Duodenal mucosa (tissue), 2 donors: ENCODE results near the gene FRMD4A.
"Not testable (repeated sequence)": the region's sequence is repeated elsewhere in the genome, so short reads cannot be mapped to it uniquely, and the experiment has no call there.

ENCODE experiments used
- H3K27ac ChIP-seq: one replicate; pipeline ENCODE4 v1.7.0; 2013; ENCODE audit warnings: low read depth, low read length
- H3K27me3 ChIP-seq, 2 donors: one replicate each; pipeline ENCODE4 v1.7.0; 2013; ENCODE audit warnings: low read length in 2 of 2, control low read depth in 1 of 2; ENCODE audit not compliant: insufficient read depth in 2 of 2, control insufficient read depth in 1 of 2
- H3K36me3 ChIP-seq, 2 donors: one replicate each; pipeline ENCODE4 v1.7.0; 2013; ENCODE audit warnings: low read length in 2 of 2, control low read depth in 1 of 2; ENCODE audit not compliant: insufficient read depth in 2 of 2, control insufficient read depth in 1 of 2
- H3K4me1 ChIP-seq, 2 donors: one replicate each; pipeline ENCODE4 v1.7.0; 2013; ENCODE audit warnings: low read length in 2 of 2, control low read depth in 1 of 2; ENCODE audit not compliant: insufficient read depth in 2 of 2, control insufficient read depth in 1 of 2
- H3K4me3 ChIP-seq, 2 donors: one replicate each; pipeline ENCODE4 v1.7.0; 2013; ENCODE audit warnings: low read length in 2 of 2, low read depth in 1 of 2
- H3K9ac ChIP-seq, 2 donors: one replicate each; pipeline ENCODE4 v1.7.0; 2013; ENCODE audit warnings: low read length in 2 of 2, low read depth in 1 of 2
- H3K9me3 ChIP-seq, 2 donors: one replicate each; pipeline ENCODE4 v1.7.0; 2013; ENCODE audit warnings: low read length in 2 of 2, control low read depth in 1 of 2; ENCODE audit not compliant: control insufficient read depth in 1 of 2

FRMD4A gene

DNA sequence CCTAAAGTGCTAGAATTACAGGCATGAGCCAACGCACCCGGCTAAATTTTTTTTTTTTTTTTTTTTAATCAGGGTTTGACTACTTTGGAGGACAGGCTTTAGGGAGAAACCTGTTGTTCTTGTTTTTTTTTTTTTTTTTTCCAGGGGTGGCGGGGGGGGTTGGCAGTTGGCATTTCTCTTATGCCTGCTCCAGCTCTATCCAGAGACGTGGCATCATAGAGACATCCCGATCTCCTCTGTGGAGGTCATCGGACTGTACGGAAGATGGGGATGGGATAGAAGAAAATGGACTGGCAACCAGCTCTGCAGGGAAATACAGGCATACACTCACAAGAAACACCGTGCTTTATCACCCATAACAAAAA, 613.2 kb downstream of the FRMD4A start:
- Histone ChIP-seq H3K4me1 (peaks cover 19 to 21% of the 10 kb centered on the region in 2 donors), H3K9me3 (no peaks in the 10 kb centered on the region), H3K9ac (peak overlapping the region; percentile 16 to 32), H3K27ac (peak overlapping the region; percentile 66), H3K36me3 (no peaks in the 10 kb centered on the region), H3K4me3 (peak overlapping the region; percentile 61 to 71), H3K27me3 (no peaks in the 10 kb centered on the region)

DNA sequence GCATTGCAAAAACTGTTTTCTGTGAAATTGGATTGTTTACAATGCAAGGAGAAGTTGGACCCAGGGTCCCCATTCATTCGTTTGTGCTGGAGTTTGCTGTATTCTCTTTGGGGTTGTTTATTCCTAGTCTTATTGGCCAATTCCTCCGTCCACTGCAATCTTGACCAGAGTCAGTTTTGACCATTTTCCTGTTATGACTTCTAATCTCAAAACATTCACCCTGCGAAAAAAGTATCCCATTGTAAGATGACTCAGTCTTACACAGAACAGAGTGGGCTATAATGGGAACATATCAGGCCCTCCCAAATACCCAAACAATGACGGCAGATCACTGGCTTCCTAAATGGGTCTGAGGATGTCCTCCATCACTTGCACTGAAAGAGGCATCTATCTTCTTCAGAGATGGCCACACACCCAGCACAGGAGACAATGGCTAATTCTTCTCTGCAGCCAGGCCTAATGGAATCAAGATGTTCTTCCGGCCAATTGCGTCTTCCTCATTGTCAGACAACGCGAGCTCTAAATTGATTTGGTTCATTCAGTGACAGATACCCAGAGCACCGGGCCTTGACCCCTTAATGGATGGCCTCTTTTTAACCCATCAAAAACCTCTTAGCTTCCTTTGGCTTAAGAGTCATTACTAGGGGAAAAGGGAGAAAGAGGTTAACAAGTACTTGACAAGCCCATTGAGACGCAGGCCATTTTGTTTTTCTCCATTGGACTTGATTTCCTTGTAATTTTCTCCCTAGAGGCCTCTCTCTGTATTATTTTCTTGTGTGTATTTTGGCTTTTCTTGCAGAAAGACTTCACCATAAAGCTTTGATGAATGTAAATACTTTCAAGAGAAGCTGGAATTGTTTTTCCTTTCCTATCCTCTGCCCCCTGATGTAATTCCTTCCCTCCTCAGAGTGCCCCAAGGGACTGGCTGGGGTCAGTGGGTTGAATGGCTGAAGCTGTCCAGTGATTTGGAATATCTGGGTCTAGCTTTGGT, 614.3 kb downstream of the FRMD4A start:
- H3K27me3 ChIP-seq, result no peaks in the 10 kb centered on the region
- peaks cover 19 to 21% of the 10 kb centered on the region in 2 donors for H3K4me1 ChIP-seq
- H3K9me3 ChIP-seq, result no peaks in the 10 kb centered on the region
- H3K27ac ChIP-seq, result no peak overlapping the region
- no peak overlapping the region for H3K9ac ChIP-seq
- H3K4me3 ChIP-seq, result no peak overlapping the region
- H3K36me3 ChIP-seq, result no peaks in the 10 kb centered on the region

DNA sequence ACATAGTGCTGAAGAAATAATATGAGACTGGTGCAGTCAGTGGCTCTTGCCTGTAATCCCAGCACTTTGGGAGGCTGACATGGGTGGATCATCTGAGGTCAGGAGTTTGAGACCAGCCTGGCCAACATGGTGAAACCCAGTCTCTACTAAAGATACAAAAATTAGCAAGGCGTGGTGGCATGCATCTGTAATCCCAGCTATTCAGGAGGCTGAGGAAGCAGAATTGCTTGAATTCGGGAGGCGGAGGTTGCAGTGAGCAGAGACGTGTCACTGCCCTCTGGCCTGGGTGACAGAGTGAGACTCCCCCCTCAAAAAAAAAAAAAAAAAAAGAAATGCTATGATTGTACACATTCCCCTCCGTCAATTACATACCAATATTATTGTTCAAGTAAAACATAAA, 615.1 kb downstream of the FRMD4A start:
- H3K9me3 ChIP-seq, H3K9ac ChIP-seq, H3K27me3 ChIP-seq, H3K4me3 ChIP-seq, H3K27ac ChIP-seq, H3K36me3 ChIP-seq: not testable (repeated sequence)
- H3K4me1 ChIP-seq, result peaks cover 19 to 21% of the 10 kb centered on the region in 2 donors

DNA sequence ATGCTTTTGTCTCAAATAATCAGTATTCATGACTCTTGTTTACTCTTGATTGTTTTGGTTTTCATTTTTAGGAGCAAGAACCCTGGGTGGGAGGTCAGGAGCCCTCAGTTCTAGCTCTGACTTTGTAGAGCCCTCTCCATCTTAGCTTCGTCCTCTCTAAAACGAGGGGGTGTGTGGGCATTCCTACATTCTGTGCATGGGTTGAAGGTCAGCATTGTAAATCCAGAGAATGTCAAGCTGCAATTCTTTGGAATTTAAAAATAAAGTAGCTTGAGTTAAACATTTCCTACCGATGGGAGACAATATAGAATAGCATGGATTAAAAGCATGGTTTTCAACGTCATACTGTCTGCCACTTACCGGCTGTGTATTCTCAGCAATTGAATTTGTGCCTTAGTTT, 615.6 kb downstream of the FRMD4A start:
- Histone ChIP-seq H3K27ac (no peak overlapping the region), H3K4me3 (no peak overlapping the region), H3K4me1 (peaks cover 19 to 21% of the 10 kb centered on the region in 2 donors), H3K9ac (no peak overlapping the region), H3K27me3 (no peaks in the 10 kb centered on the region), H3K36me3 (no peaks in the 10 kb centered on the region), H3K9me3 (no peaks in the 10 kb centered on the region)

DNA sequence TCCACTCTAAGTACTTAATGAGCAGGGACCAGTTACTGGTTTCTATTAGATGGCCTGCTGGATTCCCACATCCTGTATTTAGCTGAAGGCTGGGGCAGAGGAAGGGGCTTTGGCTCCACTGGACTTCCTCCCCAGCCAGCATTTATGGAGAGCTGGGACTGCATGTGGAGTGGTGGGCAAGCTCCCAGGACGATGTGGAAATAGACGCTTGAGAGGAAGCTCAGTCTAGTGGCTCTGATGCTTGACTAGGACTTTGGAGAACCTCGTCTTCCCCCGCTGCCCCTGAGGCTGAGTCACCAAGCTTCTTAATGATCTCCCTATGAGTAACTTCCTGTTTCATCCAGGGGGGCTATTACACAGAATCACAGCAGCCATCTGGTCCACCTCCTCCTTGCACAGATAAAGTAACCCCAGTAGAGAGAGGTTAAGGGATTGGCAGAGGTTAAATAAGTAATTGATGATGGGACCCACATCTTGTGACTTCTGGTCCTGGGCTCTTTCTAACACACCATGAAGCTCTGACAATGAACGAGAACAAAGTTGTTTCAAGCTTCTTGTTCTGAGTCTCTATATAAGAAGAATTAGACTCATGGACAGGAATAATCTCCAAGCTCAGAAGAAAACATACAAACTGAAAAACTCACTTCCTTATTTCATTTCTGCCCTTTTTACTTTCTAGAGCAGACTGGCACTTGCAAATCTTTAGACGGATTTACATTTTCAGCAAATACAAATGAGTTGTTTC, 617.7 kb downstream of the FRMD4A start:
- Histone ChIP-seq H3K27ac (peak overlapping the region; percentile 43), H3K36me3 (no peaks in the 10 kb centered on the region), H3K27me3 (no peaks in the 10 kb centered on the region), H3K4me3 (no peak overlapping the region), H3K9me3 (no peaks in the 10 kb centered on the region), H3K9ac (no peak overlapping the region), H3K4me1 (peaks cover 13 to 16% of the 10 kb centered on the region in 2 donors)

DNA sequence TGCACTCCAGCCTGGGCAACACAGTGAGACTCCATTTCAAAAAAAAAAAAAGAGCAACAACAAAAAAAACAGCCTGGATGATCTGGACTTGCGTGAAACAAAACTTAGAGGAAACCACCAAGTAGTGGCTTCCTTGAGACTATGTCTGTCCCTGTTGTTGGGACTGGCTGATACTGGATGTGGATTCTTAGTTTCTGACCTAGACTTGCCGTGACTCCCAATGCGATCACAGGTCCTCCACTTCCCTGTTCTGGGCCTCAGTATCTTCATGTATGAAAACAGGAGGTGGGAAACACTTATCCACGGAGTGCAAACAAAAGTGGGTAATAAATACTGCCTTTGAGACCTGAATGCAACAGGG, 618.3 kb downstream of the FRMD4A start:
- H3K27me3 ChIP-seq, result no peaks in the 10 kb centered on the region
- no peak overlapping the region for H3K9ac ChIP-seq
- H3K27ac ChIP-seq, result peak overlapping the region; percentile 43
- H3K4me1 ChIP-seq, result peaks cover 15 to 17% of the 10 kb centered on the region in 2 donors
- no peak overlapping the region for H3K4me3 ChIP-seq
- no peaks in the 10 kb centered on the region for H3K9me3 ChIP-seq
- no peaks in the 10 kb centered on the region for H3K36me3 ChIP-seq

DNA sequence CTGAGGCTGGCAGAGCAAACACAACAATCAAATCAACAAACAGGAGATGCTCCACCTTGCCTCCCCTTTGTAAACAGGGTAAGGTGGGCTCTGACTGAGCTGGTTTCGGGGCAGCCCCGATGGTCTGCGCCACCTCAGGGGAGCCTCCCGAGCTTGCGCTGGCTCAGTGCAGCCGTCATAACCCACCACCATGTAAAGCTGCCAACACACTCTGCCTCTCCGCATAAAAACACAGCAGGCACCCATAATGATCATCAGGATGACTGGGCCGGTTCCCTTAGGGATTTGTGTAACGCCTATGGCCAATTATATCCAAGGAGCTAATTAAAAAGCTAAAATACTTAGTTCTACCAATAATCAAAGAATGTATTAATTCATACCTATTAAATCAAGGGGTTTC, 619.4 kb downstream of the FRMD4A start:
- H3K9ac ChIP-seq, result no peak overlapping the region
- no peak overlapping the region for H3K27ac ChIP-seq
- no peaks in the 10 kb centered on the region for H3K9me3 ChIP-seq
- no peaks in the 10 kb centered on the region for H3K36me3 ChIP-seq
- peaks cover 15 to 27% of the 10 kb centered on the region in 2 donors for H3K4me1 ChIP-seq
- no peak overlapping the region for H3K4me3 ChIP-seq
- H3K27me3 ChIP-seq, result no peaks in the 10 kb centered on the region

DNA sequence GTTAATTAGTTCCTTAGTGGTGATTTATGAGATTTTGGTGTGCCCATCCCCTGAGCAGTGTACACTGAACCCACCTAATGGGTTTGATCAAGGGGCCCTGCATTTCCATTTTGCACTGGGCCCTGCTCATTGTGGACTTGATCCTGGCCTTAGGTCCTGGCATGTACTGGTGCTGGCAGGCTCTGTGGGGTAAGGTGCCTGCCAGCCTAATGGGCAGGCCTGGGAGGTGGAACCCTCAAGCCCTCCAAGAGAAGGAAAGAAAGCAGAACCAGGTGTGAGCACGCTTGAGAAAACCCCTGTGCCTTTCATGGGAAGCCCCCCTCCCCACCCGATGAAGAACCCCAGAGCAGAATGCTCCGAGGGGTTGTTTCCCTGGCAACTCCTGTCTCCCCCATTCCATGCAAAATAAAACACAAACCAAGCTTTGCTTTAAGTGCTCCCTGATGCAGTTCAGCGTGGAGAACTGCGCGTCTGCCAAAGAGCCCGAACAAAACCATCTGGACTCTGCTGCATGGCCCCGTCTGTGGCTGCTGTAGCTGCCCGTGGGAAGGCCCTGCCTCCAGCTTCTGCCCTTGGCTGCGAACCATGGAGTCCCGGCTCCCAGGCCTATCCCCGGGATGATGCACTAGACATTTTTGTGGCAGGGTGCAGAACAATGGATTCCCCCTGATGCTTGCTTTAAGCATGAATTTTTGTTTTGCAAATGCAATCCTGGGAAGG, 620.6 kb downstream of the FRMD4A start:
- Histone ChIP-seq H3K36me3 (no peaks in the 10 kb centered on the region), H3K9me3 (no peaks in the 10 kb centered on the region), H3K4me1 (peaks cover 15 to 31% of the 10 kb centered on the region in 2 donors), H3K27ac (no peak overlapping the region), H3K4me3 (no peak overlapping the region), H3K27me3 (no peaks in the 10 kb centered on the region), H3K9ac (no peak overlapping the region)

DNA sequence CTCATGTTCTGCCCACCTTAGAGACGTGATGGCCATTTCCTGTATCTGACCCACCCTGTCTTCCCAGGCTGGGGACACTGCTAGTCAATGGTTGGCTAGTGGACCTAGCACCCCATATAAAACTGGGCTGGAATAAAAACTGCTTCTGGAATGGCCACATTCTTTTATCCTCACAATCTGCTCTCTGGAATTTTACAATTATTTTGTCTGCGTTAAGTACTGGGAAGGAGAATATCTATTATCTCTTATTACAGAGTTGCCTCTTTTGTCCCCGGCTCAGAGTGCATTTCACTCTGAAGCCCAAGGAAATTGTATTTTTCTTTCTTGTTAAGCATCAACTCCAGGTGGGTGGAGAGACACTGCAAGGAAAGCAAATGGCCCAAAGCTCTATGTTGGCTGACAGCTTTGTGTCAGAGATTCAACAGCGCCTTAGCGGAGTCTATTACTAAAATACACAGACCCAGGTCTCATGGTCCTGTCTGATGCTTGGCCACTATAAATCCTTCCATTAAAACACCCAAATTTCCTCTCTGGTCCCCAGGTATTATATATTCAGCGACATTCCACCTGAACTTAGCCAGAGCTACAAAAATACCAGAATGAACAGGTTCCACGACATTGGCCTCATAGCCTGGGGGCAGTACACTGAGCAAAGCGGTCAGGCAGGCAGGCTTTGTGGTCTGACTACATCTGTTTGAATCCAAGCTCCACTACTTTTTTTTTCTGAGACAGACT, 622.3 kb downstream of the FRMD4A start:
- no peak overlapping the region for H3K9ac ChIP-seq
- H3K36me3 ChIP-seq, result no peaks in the 10 kb centered on the region
- no peaks in the 10 kb centered on the region for H3K9me3 ChIP-seq
- no peak overlapping the region for H3K27ac ChIP-seq
- H3K4me1 ChIP-seq, result peaks cover 14 to 31% of the 10 kb centered on the region in 2 donors
- no peaks in the 10 kb centered on the region for H3K27me3 ChIP-seq
- peak overlapping the region in 1 of 2 donors; percentile 84 for H3K4me3 ChIP-seq
